HepG2 (cell line): ENCODE data around the gene YBX2. TPM values are rescaled to one million over a fixed set of nuclear protein-coding genes. Genes with fewer than 3 reads are reported as not detected.
A peak's percentile ranks its signal among the peaks of the same experiment; 100 is the strongest.

Experiments
- ATF6 ChIP-seq: sonication (generic); formaldehyde crosslinking; conservative IDR thresholded peaks from 2 replicates; pipeline ENCODE4 v1.4.0; 2020; ENCODE audit warnings: missing genetic modification reagents
- CCAR2 ChIP-seq: fragments of 200-400 bp; formaldehyde crosslinking; optimal IDR thresholded peaks from 2 replicates; pipeline ENCODE3; 2018; ENCODE audit warnings: low read depth, mild to moderate bottlenecking, low read length, moderate library complexity
- CREM ChIP-seq, 2 experiments: sonication (generic) in 1 of 2; formaldehyde crosslinking in 1 of 2; IDR thresholded peaks; 2 replicates each; pipeline versions ENCODE4 v1.4.0 to v1.6.1; 2016 to 2020; ENCODE audit warnings: antibody characterized with exemption in 1 of 2, mild to moderate bottlenecking in 1 of 2, missing genetic modification reagents in 1 of 2
- E2F2 ChIP-seq: sonication (generic); formaldehyde crosslinking; IDR thresholded peaks from 2 replicates; pipeline ENCODE4 v1.4.0; 2020; ENCODE audit warnings: missing genetic modification reagents, borderline replicate concordance
- HCFC1 ChIP-seq: fragments of 150-350 bp; IDR thresholded peaks from 2 replicates; pipeline ENCODE4 v1.6.1; 2014; ENCODE audit warnings: low read depth, low read length
- HOXA7 ChIP-seq: sonication (generic); formaldehyde crosslinking; IDR thresholded peaks from 2 replicates; pipeline ENCODE4 v1.8.1; 2022; ENCODE audit warnings: mild to moderate bottlenecking, missing genetic modification reagents, moderate library complexity
- KDM4B ChIP-seq: sonication (generic); formaldehyde crosslinking; IDR thresholded peaks from 2 replicates; pipeline ENCODE4 v1.4.0; 2020; ENCODE audit warnings: missing genetic modification reagents
- KLF15 ChIP-seq: sonication (generic); formaldehyde crosslinking; IDR thresholded peaks from 2 replicates; pipeline ENCODE4 v1.8.1; 2023; ENCODE audit warnings: borderline replicate concordance, mild to moderate bottlenecking, inconsistent platforms, missing genetic modification reagents, mixed read lengths
- MTA1 ChIP-seq: sonication (generic); formaldehyde crosslinking; IDR thresholded peaks from 2 replicates; pipeline ENCODE4 v1.4.0; 2020; ENCODE audit warnings: missing genetic modification reagents, mild to moderate bottlenecking, borderline replicate concordance
- RNF219 ChIP-seq: sonication (generic); formaldehyde crosslinking; IDR thresholded peaks from 2 replicates; pipeline ENCODE4 v1.5.0; 2020; ENCODE audit warnings: mild to moderate bottlenecking, missing genetic modification reagents
- TBX3 ChIP-seq: fragments of 450-650 bp; IDR thresholded peaks from 2 replicates; pipeline ENCODE4 v1.6.1; 2017; ENCODE audit warnings: antibody characterized with exemption, mild to moderate bottlenecking, inconsistent platforms, borderline replicate concordance
- YY1 ChIP-seq: IDR thresholded peaks from 2 replicates; pipeline ENCODE4 v1.6.1; 2011; ENCODE audit warnings: low read length, low read depth, moderate library complexity, mild to moderate bottlenecking; ENCODE audit not compliant: insufficient read depth, insufficient replicate concordance
- ZNF263 ChIP-seq: sonication (generic); formaldehyde crosslinking; IDR thresholded peaks from 2 replicates; pipeline ENCODE4 v1.4.0; 2020; ENCODE audit warnings: missing genetic modification reagents
- ZNF513 ChIP-seq: sonication (generic); formaldehyde crosslinking; conservative IDR thresholded peaks from 2 replicates; pipeline ENCODE4 v1.5.0; 2020; ENCODE audit warnings: missing genetic modification reagents
- ZNF660 ChIP-seq: sonication (generic); formaldehyde crosslinking; IDR thresholded peaks from 2 replicates; pipeline ENCODE4 v1.5.1; 2020; ENCODE audit warnings: mild to moderate bottlenecking, low read depth, missing genetic modification reagents, borderline replicate concordance
- ZNF672 ChIP-seq: sonication (generic); formaldehyde crosslinking; IDR thresholded peaks from 2 replicates; pipeline ENCODE4 v1.8.1; 2022; ENCODE audit warnings: missing genetic modification reagents
- ZNF784 ChIP-seq: sonication (generic); formaldehyde crosslinking; IDR thresholded peaks from 2 replicates; pipeline ENCODE4 v1.5.1; 2020; ENCODE audit warnings: missing genetic modification reagents, mild to moderate bottlenecking, borderline replicate concordance
- ZSCAN25 ChIP-seq: sonication (generic); formaldehyde crosslinking; IDR thresholded peaks from 2 replicates; pipeline ENCODE4 v1.8.0; 2022; ENCODE audit warnings: mild to moderate bottlenecking, missing genetic modification reagents
- ZZZ3 ChIP-seq: sonication (generic); formaldehyde crosslinking; IDR thresholded peaks from 2 replicates; pipeline ENCODE4 v1.4.0; 2020; ENCODE audit warnings: missing genetic modification reagents, mild to moderate bottlenecking, borderline replicate concordance
- polyA plus RNA-seq, 8 experiments: library from polyadenylated mRNA; depleted of rRNA in 3 of 8; stranded (reverse) in 7 of 8; unstranded in 1 of 8; fragments of >200 nt; fragmentation: Illumina TruSeq in 4 of 8; extraction: Trizol in 4 of 8; gene quantifications; 2 replicates each; pipeline versions ENCODE4 v1.2.1 to v1.2.3, GENCODE V29; 2011 to 2016; ENCODE audit warnings: low read depth in 4 of 8, missing spikeins in 1 of 8, mixed read lengths in 1 of 8; ENCODE audit not compliant: insufficient read depth in 1 of 8
- total RNA-seq, 5 experiments: library from RNA; depleted of rRNA; stranded (reverse); fragments of >200 nt; fragmentation: Illumina TruSeq; extraction: Trizol; gene quantifications; 2 replicates each; pipeline ENCODE4 v1.2.3, GENCODE V29; 2016; ENCODE audit warnings: low read depth in 1 of 5

Gene YBX2
- total and polyA plus RNA-seq, 2 of the 13 experiments (the other 11 are each of a cell fraction or from before 2014, with no cell fraction given), result 0.12 to 0.22 TPM

- TF ChIP-seq ATF6 (CRISPR knock-in tag), result no peak
- no peak for TF ChIP-seq HOXA7 (CRISPR knock-in tag)
- TF ChIP-seq MTA1 (CRISPR knock-in tag), result peak; percentile 43; the same call in 1 of the 2 replicates
- no peak for TF ChIP-seq ZNF660 (CRISPR knock-in tag)
- TF ChIP-seq YY1, result peak; percentile 30
- no peak; the same call in 1 of the 2 replicates for TF ChIP-seq CREM (IDR thresholded peaks at IDR 0.05)
- TF ChIP-seq CREM (CRISPR knock-in tag; IDR thresholded peaks at IDR 0.05), result no peak
- TF ChIP-seq E2F2 (CRISPR knock-in tag), result no peak
- TF ChIP-seq ZZZ3, result no peak
- TF ChIP-seq ZSCAN25 (CRISPR knock-in tag), result 0 out of 2 replicates have a peak, but pooled peaks have one; percentile 34
- peak; percentile 21; the same call in 1 of the 2 replicates for TF ChIP-seq KLF15 (CRISPR knock-in tag)
- no peak for TF ChIP-seq ZNF263 (CRISPR knock-in tag)
- TF ChIP-seq ZNF672, result no peak
- no peak for TF ChIP-seq ZNF784
- no peak for TF ChIP-seq HCFC1
- TF ChIP-seq CCAR2, result no peak
- no peak for TF ChIP-seq KDM4B
- no peak for TF ChIP-seq TBX3
- no peak for TF ChIP-seq ZNF513
- no peak; the same call in 1 of the 2 replicates for TF ChIP-seq RNF219
Observed at GRCh38 chr17:7241783-7242716, 52.4 kb downstream of the YBX2 start, which contains the start of gene GABARAP (continued).
